H54 (cell line): ENCODE data around the gene AP4S1.
"Not testable (repeated sequence)": the region's sequence is repeated elsewhere in the genome, so short reads cannot be mapped to it uniquely, and the experiment has no call there.

ENCODE experiments used
- DNase-seq: peaks from one replicate; pipeline ENCODE4 v3.0.0; 2011; ENCODE audit warnings: low spot score, mixed read lengths; ENCODE audit not compliant: insufficient read length
- FAIRE-seq: peaks from 3 replicates; lab custom pipeline; 2011; peaks lifted over from hg19 to GRCh38; lab: Jason Lieb, UNC
- POLR2A ChIP-seq: IDR thresholded peaks from 2 replicates; pipeline ENCODE4 v1.6.1; 2011; ENCODE audit warnings: low read depth, mild to moderate bottlenecking, low read length

Gene AP4S1

DNA sequence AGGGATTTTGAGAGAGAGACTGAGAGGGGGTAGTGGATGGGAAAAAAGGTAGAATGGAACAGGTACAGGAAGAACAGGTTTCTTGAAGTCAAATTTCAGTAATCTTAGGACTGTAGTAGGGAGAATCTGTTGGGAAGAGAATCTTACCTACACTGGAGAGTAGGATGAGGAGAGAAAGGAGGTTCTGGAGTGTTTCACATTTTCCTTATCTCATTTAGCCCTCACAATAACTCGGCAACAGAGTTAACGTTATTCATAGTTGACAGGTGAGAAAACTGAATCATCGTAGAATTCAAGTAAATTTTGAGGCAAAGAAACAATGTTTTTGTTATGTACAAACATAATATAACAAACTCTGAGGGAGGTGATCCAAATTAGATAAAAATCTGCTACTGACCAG is 17.9 kb downstream of the AP4S1 start:
- FAIRE-seq (no peak), DNase-seq (no peak)
- no peak for TF ChIP-seq POLR2A

- FAIRE-seq (no peak), DNase-seq (no peak)
- no peak for TF ChIP-seq POLR2A
Observed at GRCh38 chr14:31045501-31046080, 20.1 kb downstream of the AP4S1 start.

DNA sequence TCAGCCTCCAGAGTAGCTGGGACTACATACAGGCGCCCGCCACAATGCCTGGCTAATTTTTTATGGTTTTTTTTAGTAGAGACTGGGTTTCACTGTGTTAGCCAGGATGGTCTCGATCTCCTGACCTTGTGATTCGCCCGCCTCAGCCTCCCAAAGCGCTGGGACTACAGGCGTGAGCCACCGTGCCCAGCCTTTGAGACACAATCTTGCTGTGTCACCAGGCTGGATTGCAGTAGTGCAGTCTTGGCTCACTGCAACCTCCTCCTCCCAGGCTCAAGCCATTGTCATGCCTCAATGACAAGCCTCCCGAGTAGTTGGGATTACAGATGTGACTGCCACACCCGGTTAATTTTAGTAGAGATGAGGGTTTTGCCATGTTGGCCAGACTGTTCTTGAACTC is 22.1 kb downstream of the AP4S1 start:
- DNase-seq = no peak
- TF ChIP-seq POLR2A = no peak
- no peak for FAIRE-seq

DNA sequence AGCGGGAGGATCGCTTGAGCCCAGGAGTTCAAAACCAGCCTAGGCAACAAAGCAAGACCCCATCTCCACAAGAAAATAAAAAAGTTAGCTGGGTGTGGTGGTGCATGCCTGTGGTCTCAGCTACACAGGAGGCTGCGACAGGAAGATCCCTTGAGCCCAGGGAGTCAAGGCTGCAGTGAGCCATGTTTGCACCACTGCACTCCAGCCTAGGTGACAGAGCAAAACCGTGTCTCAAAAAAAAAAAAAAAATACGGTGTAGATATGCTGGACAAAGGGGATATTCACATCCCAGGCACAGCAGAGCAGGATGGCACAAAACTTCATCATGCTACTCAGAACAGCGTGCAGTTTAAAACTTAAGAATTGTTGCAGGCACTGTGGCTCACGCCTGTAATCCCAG is 25.6 kb downstream of the AP4S1 start:
- no peak for FAIRE-seq
- no peak for DNase-seq
- no peak for TF ChIP-seq POLR2A

DNA sequence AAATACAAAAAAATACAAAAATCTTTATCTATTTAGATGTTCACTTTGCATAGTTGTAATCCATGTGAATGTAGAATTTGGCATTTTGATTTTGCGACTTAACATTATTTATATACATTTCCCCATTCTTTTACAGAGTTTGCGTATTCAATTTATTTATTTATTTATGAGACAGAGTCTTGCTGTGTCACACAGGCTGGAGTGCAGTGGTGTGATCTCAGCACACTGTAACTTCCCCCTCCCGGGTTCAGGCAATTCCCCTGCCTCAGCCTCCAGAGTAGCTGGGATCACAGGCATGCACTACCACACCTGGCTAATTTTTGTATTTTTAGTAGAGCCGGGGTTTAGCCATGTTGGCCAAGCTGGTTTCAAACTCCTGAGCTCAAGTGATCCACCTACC is 26.1 kb downstream of the AP4S1 start:
- DNase-seq (no peak), FAIRE-seq (no peak)
- no peak for TF ChIP-seq POLR2A

- FAIRE-seq, DNase-seq: not testable (repeated sequence)
Observed at GRCh38 chr14:31052905-31053586, 27.6 kb downstream of the AP4S1 start.

- no peak for TF ChIP-seq POLR2A
- DNase-seq (no peak), FAIRE-seq (no peak)
Observed at GRCh38 chr14:31057035-31057434, 31.6 kb downstream of the AP4S1 start.

DNA sequence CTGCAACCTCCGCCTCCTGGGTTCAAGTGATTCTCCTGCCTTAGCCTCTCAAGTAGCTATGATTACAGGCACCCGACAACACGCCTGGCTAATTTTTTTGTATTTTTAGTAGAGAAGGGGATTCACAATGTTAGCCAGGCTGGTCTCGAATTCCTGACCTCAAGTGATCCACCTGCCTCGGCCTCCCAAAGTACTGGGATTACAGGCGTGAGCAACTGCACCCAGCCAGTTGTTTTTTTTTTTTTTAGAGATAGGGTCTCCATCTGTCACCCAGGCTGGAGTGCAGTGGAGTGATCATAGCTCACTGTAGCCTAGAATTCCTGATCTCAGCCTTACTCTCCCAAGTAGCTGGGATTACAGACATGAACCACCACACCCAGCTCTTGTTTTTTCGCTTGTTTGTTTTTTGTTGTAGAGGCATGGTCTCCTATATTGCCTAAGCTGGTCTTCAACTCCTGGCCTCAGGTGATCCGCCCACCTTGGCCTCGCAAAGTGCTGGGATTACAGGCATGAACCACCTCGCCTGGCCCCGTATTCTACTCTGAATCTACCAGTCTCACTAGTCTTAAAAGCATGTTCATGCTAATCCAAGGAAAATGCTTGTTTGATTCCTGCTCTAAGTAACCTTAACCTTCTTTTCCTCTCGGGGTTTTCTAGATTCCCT is 32.4 kb downstream of the AP4S1 start:
- no peak for TF ChIP-seq POLR2A
- DNase-seq = no peak
- FAIRE-seq = no peak

GRCh38 chr14:31059152-31059924 is 33.9 kb downstream of the AP4S1 start:
- DNase-seq = no peak
- TF ChIP-seq POLR2A = no peak
- no peak for FAIRE-seq

DNA sequence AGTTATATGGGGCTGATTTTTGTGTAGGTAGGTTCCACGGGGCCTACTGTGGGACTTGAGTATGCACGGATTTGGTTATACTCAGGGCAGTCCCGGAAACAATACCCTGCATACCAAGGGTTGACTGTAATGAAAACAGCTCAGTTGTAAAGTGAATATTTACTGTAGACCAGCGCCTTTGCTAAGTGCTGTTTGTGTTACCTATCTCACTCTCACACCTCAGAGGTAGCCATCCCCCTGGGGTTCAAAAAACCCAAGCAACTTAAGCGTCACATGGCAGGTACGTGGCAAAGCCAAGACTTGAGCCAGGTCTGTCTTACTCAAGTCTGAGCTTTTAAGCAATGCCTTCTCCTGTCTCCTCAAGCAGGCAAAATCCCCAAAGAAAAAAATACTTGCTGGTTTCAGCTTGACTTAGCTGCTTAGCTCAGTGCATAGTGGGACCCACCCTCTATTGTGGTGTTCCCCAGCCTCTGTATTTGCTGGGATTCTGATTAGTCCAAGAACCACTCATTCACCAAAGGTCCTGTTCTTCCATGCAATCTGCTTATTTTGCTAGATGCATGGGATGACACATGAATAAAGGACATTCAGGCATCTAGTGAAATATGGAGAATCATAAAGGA is 34.9 kb downstream of the AP4S1 start:
- DNase-seq = no peak
- no peak for TF ChIP-seq POLR2A
- no peak for FAIRE-seq

DNA sequence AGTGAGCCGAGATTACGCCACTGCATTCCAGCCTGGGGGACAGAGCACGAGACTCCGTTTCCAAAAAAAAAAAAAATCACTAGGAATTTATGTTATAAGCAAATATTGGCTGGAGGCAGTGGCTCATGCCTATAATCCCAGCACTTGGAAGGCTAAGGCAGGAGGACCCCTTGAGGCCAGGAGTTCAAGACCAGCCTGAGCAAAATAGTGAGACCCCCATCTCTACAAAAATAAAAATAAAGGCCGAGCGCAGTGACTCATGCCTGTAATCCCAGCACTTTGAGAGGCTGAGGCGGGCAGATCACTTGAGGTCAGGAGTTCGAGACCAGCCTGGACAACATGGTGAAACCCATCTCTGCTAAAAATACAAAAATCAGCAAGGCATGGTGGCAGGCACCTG is 37.5 kb downstream of the AP4S1 start:
- not testable (repeated sequence) for DNase-seq, FAIRE-seq

- FAIRE-seq (no peak), DNase-seq (no peak)
- TF ChIP-seq POLR2A = no peak
Observed at GRCh38 chr14:31068235-31068634, 42.8 kb downstream of the AP4S1 start.

- DNase-seq = no peak
- TF ChIP-seq POLR2A = no peak
- FAIRE-seq = no peak
Observed at GRCh38 chr14:31069343-31069742, 43.9 kb downstream of the AP4S1 start.

- FAIRE-seq = peak; percentile 81
- no peak for TF ChIP-seq POLR2A
- DNase-seq = peak; percentile 55
Observed at GRCh38 chr14:31070431-31070830, 45.0 kb downstream of the AP4S1 start.

- no peak for TF ChIP-seq POLR2A
- DNase-seq (no peak), FAIRE-seq (no peak)
Observed at GRCh38 chr14:31071151-31071550, 45.7 kb downstream of the AP4S1 start.
